Measurements from ENCODE around the gene LGR4.

Gene LGR4

GRCh38 chr11:27408246-27408800 lies 64.3 kb downstream of the LGR4 start:
- H3K4me1 ChIP-seq (ENCODE audit: control insufficient read depth, insufficient read depth, low read depth, low read length): no peaks in the 10 kb centered on the region
- no peak overlapping the region for H2BK5ac ChIP-seq (ENCODE audit: low read depth, low read length, poor library complexity, severe bottlenecking)
- H3K36me3 ChIP-seq (ENCODE audit: control insufficient read depth in 1 of 2, insufficient read depth in 2 of 2, low read depth in 1 of 2, low read length in 2 of 2): no peaks in the 10 kb centered on the region
- H4K91ac ChIP-seq (ENCODE audit: low read length): no peak overlapping the region
- H4K8ac ChIP-seq (ENCODE audit: low read length): no peak overlapping the region
- no peak overlapping the region for H3K4ac ChIP-seq (ENCODE audit: low read depth in 1 of 2, low read length in 2 of 2)
- H3K79me1 ChIP-seq (replicated peaks; ENCODE audit: low read length, poor library complexity, severe bottlenecking): peaks cover 26% of the 10 kb centered on the region
- H3K9me3 ChIP-seq (ENCODE audit: control insufficient read depth, low read length): no peaks in the 10 kb centered on the region
- H3K14ac ChIP-seq (ENCODE audit: low read length in 2 of 2): no peak overlapping the region
- no peak overlapping the region for H3K18ac ChIP-seq (ENCODE audit: low read depth in 1 of 2, low read length in 2 of 2)
- H2AFZ ChIP-seq (ENCODE audit: low read depth, low read length): no peak overlapping the region
- WGBS: 100% methylated on average over 2 of the region's 2 CpGs
- no peak overlapping the region for H2AK5ac ChIP-seq (ENCODE audit: low read length, severe bottlenecking)
- H3K27ac ChIP-seq (ENCODE audit: low read length, poor library complexity, severe bottlenecking): no peak overlapping the region
- H3K4me3 ChIP-seq (ENCODE audit: insufficient read depth in 1 of 2, low read depth in 1 of 2, low read length in 2 of 2): no peak overlapping the region
- no peak overlapping the region for H2BK15ac ChIP-seq (ENCODE audit: low read depth, poor library complexity, severe bottlenecking)
- H2BK120ac ChIP-seq (ENCODE audit: low read depth, low read length): no peak overlapping the region
- H3K23ac ChIP-seq (ENCODE audit: low read length in 2 of 2): no peak overlapping the region
- no peak for DNase-seq
- H3K9ac ChIP-seq (ENCODE audit: low read length): no peak overlapping the region
- H3K27me3 ChIP-seq (ENCODE audit: control insufficient read depth in 1 of 2, insufficient read depth in 1 of 2, low read length in 2 of 2): no peaks in the 10 kb centered on the region
- H2BK12ac ChIP-seq (ENCODE audit: low read length in 2 of 2): no peak overlapping the region
- H3K4me2 ChIP-seq (ENCODE audit: low read length, poor library complexity, severe bottlenecking): no peak overlapping the region

- WGBS: 86% methylated on average over 2 of the region's 3 CpGs
- Histone ChIP-seq H2BK5ac (ENCODE audit: low read depth, low read length, poor library complexity, severe bottlenecking) (no peak overlapping the region), H2AK5ac (ENCODE audit: low read length, severe bottlenecking) (no peak overlapping the region), H3K27ac (ENCODE audit: low read length, poor library complexity, severe bottlenecking) (no peak overlapping the region), H3K4me3 (ENCODE audit: insufficient read depth in 1 of 2, low read depth in 1 of 2, low read length in 2 of 2) (no peak overlapping the region), H2AFZ (ENCODE audit: low read depth, low read length) (no peak overlapping the region), H4K91ac (ENCODE audit: low read length) (no peak overlapping the region), H2BK120ac (ENCODE audit: low read depth, low read length) (no peak overlapping the region), H3K9ac (ENCODE audit: low read length) (no peak overlapping the region), H2BK15ac (ENCODE audit: low read depth, poor library complexity, severe bottlenecking) (no peak overlapping the region), H3K27me3 (ENCODE audit: control insufficient read depth in 1 of 2, insufficient read depth in 1 of 2, low read length in 2 of 2) (no peaks in the 10 kb centered on the region), H3K9me3 (ENCODE audit: control insufficient read depth, low read length) (no peaks in the 10 kb centered on the region), H3K4ac (ENCODE audit: low read depth in 1 of 2, low read length in 2 of 2) (no peak overlapping the region), H3K4me1 (ENCODE audit: control insufficient read depth, insufficient read depth, low read depth, low read length) (no peaks in the 10 kb centered on the region), H2BK12ac (ENCODE audit: low read length in 2 of 2) (no peak overlapping the region), H3K4me2 (ENCODE audit: low read length, poor library complexity, severe bottlenecking) (no peak overlapping the region), H3K79me1 (replicated peaks; ENCODE audit: low read length, poor library complexity, severe bottlenecking) (peaks cover 31% of the 10 kb centered on the region), H3K14ac (ENCODE audit: low read length in 2 of 2) (no peak overlapping the region), H3K23ac (ENCODE audit: low read length in 2 of 2) (no peak overlapping the region), H4K8ac (ENCODE audit: low read length) (no peak overlapping the region), H3K18ac (ENCODE audit: low read depth in 1 of 2, low read length in 2 of 2) (no peak overlapping the region), H3K36me3 (ENCODE audit: control insufficient read depth in 1 of 2, insufficient read depth in 2 of 2, low read depth in 1 of 2, low read length in 2 of 2) (peaks cover 0 to 3% of the 10 kb centered on the region in 2 experiments)
- DNase-seq: no peak
Measured at GRCh38 chr11:27406498-27407354, 65.9 kb downstream of the LGR4 start.

GRCh38 chr11:27405134-27405533 lies 67.5 kb downstream of the LGR4 start:
- no peak overlapping the region for H3K9ac ChIP-seq (ENCODE audit: low read length)
- no peak overlapping the region for H2AFZ ChIP-seq (ENCODE audit: low read depth, low read length)
- H2BK120ac ChIP-seq (ENCODE audit: low read depth, low read length): no peak overlapping the region
- no peak overlapping the region for H3K4me3 ChIP-seq (ENCODE audit: insufficient read depth in 1 of 2, low read depth in 1 of 2, low read length in 2 of 2)
- peaks cover 31% of the 10 kb centered on the region for H3K79me1 ChIP-seq (replicated peaks; ENCODE audit: low read length, poor library complexity, severe bottlenecking)
- WGBS: 98% methylated on average over 3 of the region's 3 CpGs
- H2BK12ac ChIP-seq (ENCODE audit: low read length in 2 of 2): no peak overlapping the region
- no peaks in the 10 kb centered on the region for H3K27me3 ChIP-seq (ENCODE audit: control insufficient read depth in 1 of 2, insufficient read depth in 1 of 2, low read length in 2 of 2)
- H2BK5ac ChIP-seq (ENCODE audit: low read depth, low read length, poor library complexity, severe bottlenecking): no peak overlapping the region
- H3K23ac ChIP-seq (ENCODE audit: low read length in 2 of 2): no peak overlapping the region
- H3K4me1 ChIP-seq (ENCODE audit: control insufficient read depth, insufficient read depth, low read depth, low read length): no peaks in the 10 kb centered on the region
- no peak for DNase-seq
- no peak overlapping the region for H3K27ac ChIP-seq (ENCODE audit: low read length, poor library complexity, severe bottlenecking)
- no peak overlapping the region for H3K4ac ChIP-seq (ENCODE audit: low read depth in 1 of 2, low read length in 2 of 2)
- no peak overlapping the region for H2AK5ac ChIP-seq (ENCODE audit: low read length, severe bottlenecking)
- H3K36me3 ChIP-seq (ENCODE audit: control insufficient read depth in 1 of 2, insufficient read depth in 2 of 2, low read depth in 1 of 2, low read length in 2 of 2): peaks cover 0 to 3% of the 10 kb centered on the region in 2 experiments
- H3K18ac ChIP-seq (ENCODE audit: low read depth in 1 of 2, low read length in 2 of 2): no peak overlapping the region
- no peak overlapping the region for H3K4me2 ChIP-seq (ENCODE audit: low read length, poor library complexity, severe bottlenecking)
- H3K14ac ChIP-seq (ENCODE audit: low read length in 2 of 2): no peak overlapping the region
- no peaks in the 10 kb centered on the region for H3K9me3 ChIP-seq (ENCODE audit: control insufficient read depth, low read length)
- H2BK15ac ChIP-seq (ENCODE audit: low read depth, poor library complexity, severe bottlenecking): no peak overlapping the region
- no peak overlapping the region for H4K91ac ChIP-seq (ENCODE audit: low read length)
- H4K8ac ChIP-seq (ENCODE audit: low read length): no peak overlapping the region

- H3K18ac ChIP-seq (ENCODE audit: low read depth in 1 of 2, low read length in 2 of 2): no peak overlapping the region
- WGBS: 92% methylated on average over 2 of the region's 2 CpGs
Measured at GRCh38 chr11:27404427-27404826, 68.2 kb downstream of the LGR4 start.

More at GRCh38 chr11:27404427-27404826, 68.2 kb downstream of the LGR4 start:
- Histone ChIP-seq H2AK5ac (ENCODE audit: low read length, severe bottlenecking) (no peak overlapping the region), H3K23ac (ENCODE audit: low read length in 2 of 2) (no peak overlapping the region), H3K9me3 (ENCODE audit: control insufficient read depth, low read length) (no peaks in the 10 kb centered on the region), H3K4me1 (ENCODE audit: control insufficient read depth, insufficient read depth, low read depth, low read length) (no peaks in the 10 kb centered on the region), H3K27ac (ENCODE audit: low read length, poor library complexity, severe bottlenecking) (no peak overlapping the region), H3K4me3 (ENCODE audit: insufficient read depth in 1 of 2, low read depth in 1 of 2, low read length in 2 of 2) (no peak overlapping the region), H2BK15ac (ENCODE audit: low read depth, poor library complexity, severe bottlenecking) (no peak overlapping the region), H4K8ac (ENCODE audit: low read length) (no peak overlapping the region), H4K91ac (ENCODE audit: low read length) (no peak overlapping the region), H3K4ac (ENCODE audit: low read depth in 1 of 2, low read length in 2 of 2) (no peak overlapping the region), H3K14ac (ENCODE audit: low read length in 2 of 2) (no peak overlapping the region), H3K4me2 (ENCODE audit: low read length, poor library complexity, severe bottlenecking) (no peak overlapping the region), H3K79me1 (replicated peaks; ENCODE audit: low read length, poor library complexity, severe bottlenecking) (peaks cover 25% of the 10 kb centered on the region), H2BK120ac (ENCODE audit: low read depth, low read length) (no peak overlapping the region), H3K9ac (ENCODE audit: low read length) (no peak overlapping the region), H2BK5ac (ENCODE audit: low read depth, low read length, poor library complexity, severe bottlenecking) (no peak overlapping the region), H2AFZ (ENCODE audit: low read depth, low read length) (no peak overlapping the region), H2BK12ac (ENCODE audit: low read length in 2 of 2) (no peak overlapping the region), H3K27me3 (ENCODE audit: control insufficient read depth in 1 of 2, insufficient read depth in 1 of 2, low read length in 2 of 2) (no peaks in the 10 kb centered on the region), H3K36me3 (ENCODE audit: control insufficient read depth in 1 of 2, insufficient read depth in 2 of 2, low read depth in 1 of 2, low read length in 2 of 2) (peaks cover 0 to 3% of the 10 kb centered on the region in 2 experiments)
- no peak for DNase-seq
